HG03439 (cell line): ENCODE data around the gene SLC6A12.

Source experiments
- ATAC-seq: cut with Tn5 transposase; IDR thresholded peaks from one replicate; pipeline ENCODE4 v1.9.1; 2021; ENCODE audit warnings: mild to moderate bottlenecking, moderate library complexity; ENCODE audit not compliant: unreplicated experiment

The SLC6A12 gene

DNA sequence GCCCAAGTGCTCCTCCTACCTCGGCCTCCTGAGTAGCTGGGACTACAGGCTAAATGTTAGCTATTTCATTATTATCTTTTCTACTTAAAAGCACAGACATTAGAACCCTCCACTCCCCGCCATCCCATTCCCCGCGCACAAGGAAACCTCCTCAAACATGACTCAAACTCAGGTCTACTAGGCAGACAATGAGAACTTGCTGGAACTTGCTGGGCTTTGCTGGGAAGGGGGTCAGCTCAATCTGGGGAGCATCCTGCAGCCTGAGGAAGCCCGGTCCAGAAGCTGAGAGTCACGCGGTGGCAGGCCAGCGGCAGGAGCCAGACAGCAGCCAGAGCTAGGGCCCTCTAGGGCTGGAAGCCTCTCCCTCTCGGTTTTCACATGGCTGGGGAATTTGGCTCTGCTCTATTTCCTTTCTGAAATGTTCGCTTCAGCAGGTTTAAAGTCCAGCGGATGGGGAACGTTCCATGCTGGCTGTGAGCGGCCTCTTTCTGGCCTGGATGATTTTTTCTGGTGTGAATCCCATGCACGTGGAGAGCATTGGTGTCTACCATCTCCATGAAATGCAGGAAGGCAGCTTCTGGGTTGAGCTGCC lies 68.5 kb downstream of the SLC6A12 start:
- no peak for ATAC-seq

DNA sequence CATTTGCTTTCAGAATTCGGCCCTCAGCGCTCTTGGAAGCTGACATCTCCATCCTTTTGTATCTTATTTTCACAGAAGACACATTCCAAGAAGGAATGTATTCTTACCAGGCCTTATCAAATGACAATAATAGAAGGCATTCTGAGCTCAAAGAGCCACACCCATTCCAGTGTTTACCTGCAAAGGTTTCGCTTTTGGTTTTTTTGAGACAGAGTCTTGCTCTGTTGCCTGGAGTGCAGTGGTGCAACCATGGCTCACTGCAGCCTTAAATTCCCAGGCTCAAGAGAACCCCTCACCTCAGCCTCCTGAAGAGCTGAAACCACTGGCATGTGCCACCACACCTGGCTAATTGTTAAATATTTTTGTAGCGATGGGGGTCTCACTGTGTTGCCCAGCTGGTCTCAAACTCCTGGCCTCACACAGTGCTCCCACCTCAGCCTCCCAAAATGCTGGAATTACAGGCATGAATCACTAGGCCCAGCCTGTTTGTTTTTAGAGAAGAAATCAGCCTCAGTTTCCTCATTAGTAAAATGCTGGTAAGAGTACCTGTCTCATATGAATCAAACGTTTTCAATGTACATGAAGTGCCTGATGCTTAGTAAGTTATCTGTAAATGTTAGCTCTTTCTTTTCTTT lies 69.2 kb downstream of the SLC6A12 start:
- no peak for ATAC-seq

DNA sequence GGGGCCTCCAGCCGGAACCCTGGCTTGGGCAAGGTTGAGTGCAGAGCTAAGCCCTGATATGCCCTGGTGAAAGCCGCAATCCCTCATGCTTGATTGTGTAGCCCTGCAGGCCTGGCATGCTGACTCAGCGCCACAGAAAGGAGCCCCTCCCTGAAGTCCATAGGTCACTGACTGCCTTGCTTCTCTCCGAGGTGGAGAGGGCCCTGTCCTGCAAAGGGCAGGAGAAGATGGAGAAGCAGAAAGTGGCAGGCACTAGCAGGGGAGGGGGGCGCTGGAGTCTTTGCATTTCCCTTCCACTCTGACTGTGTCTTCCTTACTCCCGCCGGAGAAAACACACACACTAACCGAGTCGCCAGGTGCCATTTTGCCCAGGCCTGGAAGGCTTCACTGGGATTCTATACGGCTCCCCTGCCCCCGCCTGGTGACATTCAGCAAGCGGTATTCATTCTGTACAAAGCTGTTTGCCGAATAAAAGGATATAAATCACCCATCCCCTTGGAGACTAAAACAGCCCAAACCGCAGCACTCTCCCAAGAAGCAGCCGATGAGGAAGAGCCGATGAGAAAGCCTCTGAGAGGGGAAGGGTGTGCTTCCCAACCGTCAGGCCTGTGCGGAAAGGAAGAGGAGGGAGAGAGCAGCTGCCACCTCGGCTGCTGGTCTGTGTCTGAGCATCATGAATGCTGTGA lies 69.8 kb downstream of the SLC6A12 start:
- ATAC-seq = no peak

DNA sequence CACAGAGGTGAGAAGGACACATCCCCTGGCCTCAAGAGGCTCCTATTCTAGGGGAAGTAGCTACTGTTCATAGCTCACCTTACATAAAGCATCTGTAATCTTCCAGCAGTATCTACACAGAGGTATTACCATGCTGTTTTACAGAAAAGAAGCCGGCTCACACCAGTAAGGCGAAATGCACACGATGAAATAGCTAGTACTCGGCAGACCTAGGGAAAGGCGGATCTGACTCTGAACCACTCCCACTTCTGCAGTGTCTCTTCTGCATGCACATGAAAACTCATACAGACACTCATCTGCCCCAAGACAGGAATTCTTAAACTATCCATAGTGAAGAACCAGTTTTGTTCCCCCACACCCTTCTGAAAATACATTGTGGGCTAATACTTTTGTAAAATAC lies 73.8 kb downstream of the SLC6A12 start:
- ATAC-seq = no peak
